KMS-11 (cell line): ENCODE data around the gene TRMT61B.
A peak's percentile ranks its signal among the peaks of the same experiment; 100 is the strongest.

ENCODE experiments used
- H2AFZ ChIP-seq: fragments of 200-600 bp; sonication (generic); 2 replicates; pipeline ENCODE4 v1.6.1; 2016; ENCODE audit warnings: antibody characterized with exemption, mixed run types, low read depth
- H3K27ac ChIP-seq: fragments of 200-600 bp; sonication (generic); 2 replicates; pipeline ENCODE4 v1.6.1; 2016; ENCODE audit warnings: mild to moderate bottlenecking, mixed run types
- H3K27me3 ChIP-seq: fragments of 200-600 bp; sonication (generic); 2 replicates; pipeline ENCODE4 v1.6.1; 2017; ENCODE audit warnings: mild to moderate bottlenecking, low read depth, mixed run types, moderate library complexity; ENCODE audit not compliant: insufficient read depth
- H3K36me3 ChIP-seq: fragments of 200-600 bp; sonication (generic); 2 replicates; pipeline ENCODE4 v1.6.1; 2017; ENCODE audit warnings: mild to moderate bottlenecking, mixed run types; ENCODE audit not compliant: insufficient read depth
- H3K4me1 ChIP-seq: fragments of 200-600 bp; sonication (generic); 2 replicates; pipeline ENCODE4 v1.6.1; 2016; ENCODE audit warnings: mild to moderate bottlenecking, low read depth, mixed run types; ENCODE audit not compliant: poor library complexity, severe bottlenecking
- H3K4me2 ChIP-seq: fragments of 200-600 bp; sonication (generic); 2 replicates; pipeline ENCODE4 v1.7.0; 2016; ENCODE audit warnings: mild to moderate bottlenecking, mixed run types
- H3K4me3 ChIP-seq: fragments of 200-600 bp; sonication (generic); IDR thresholded peaks from 2 replicates; pipeline ENCODE4 v1.6.1; 2017; ENCODE audit warnings: low read depth, low read length, mixed read lengths; ENCODE audit not compliant: insufficient read depth
- H3K79me2 ChIP-seq: fragments of 200-600 bp; sonication (generic); 2 replicates; pipeline ENCODE4 v1.6.1; 2016; ENCODE audit warnings: low read depth, mixed run types; ENCODE audit not compliant: insufficient read depth
- H3K9ac ChIP-seq: fragments of 200-600 bp; sonication (generic); 2 replicates; pipeline ENCODE4 v1.6.1; 2016; ENCODE audit warnings: mild to moderate bottlenecking, mixed run types
- H4K20me1 ChIP-seq: fragments of 200-600 bp; sonication (generic); 2 replicates; pipeline ENCODE4 v1.6.1; 2016; ENCODE audit warnings: mild to moderate bottlenecking, mixed run types; ENCODE audit not compliant: insufficient read depth
- CTCF ChIP-seq: fragments of 200-600 bp; sonication (generic); conservative IDR thresholded peaks from 2 replicates; pipeline ENCODE4 v1.6.1; 2017; ENCODE audit warnings: low read depth, mild to moderate bottlenecking, antibody characterized with exemption, low read length, moderate library complexity, mixed read lengths

TRMT61B gene

GRCh38 chr2:28904295-28904694, 34.2 kb upstream of the TRMT61B start:
- Histone ChIP-seq H3K36me3 (peaks cover 20% of the 10 kb centered on the region; the same call in 1 of the 2 replicates), H3K4me3 (no peak overlapping the region), H3K9ac (no peak overlapping the region), H3K27ac (no peak overlapping the region), H3K4me2 (no peak overlapping the region), H3K27me3 (no peaks in the 10 kb centered on the region), H4K20me1 (peaks cover 61% of the 10 kb centered on the region), H3K4me1 (peaks cover 23% of the 10 kb centered on the region), H2AFZ (no peak overlapping the region), H3K79me2 (peaks cover 100% of the 10 kb centered on the region)
- TF ChIP-seq CTCF, result no peak

GRCh38 chr2:28902584-28902983, 32.5 kb upstream of the TRMT61B start:
- H3K36me3 ChIP-seq, result peaks cover 10% of the 10 kb centered on the region; the same call in 1 of the 2 replicates
- no peaks in the 10 kb centered on the region for H3K27me3 ChIP-seq
- H3K4me3 ChIP-seq, result no peak overlapping the region
- H3K79me2 ChIP-seq, result peaks cover 100% of the 10 kb centered on the region
- H3K4me1 ChIP-seq, result peaks cover 40% of the 10 kb centered on the region
- TF ChIP-seq CTCF, result no peak
- H3K9ac ChIP-seq, result no peak overlapping the region
- H4K20me1 ChIP-seq, result peaks cover 79% of the 10 kb centered on the region
- H3K27ac ChIP-seq, result no peak overlapping the region
- no peak overlapping the region for H3K4me2 ChIP-seq
- H2AFZ ChIP-seq, result no peak overlapping the region

- no peak overlapping the region for H3K27ac ChIP-seq
- no peak overlapping the region for H2AFZ ChIP-seq
- H3K4me3 ChIP-seq, result no peak overlapping the region
- H3K36me3 ChIP-seq, result peaks cover 5% of the 10 kb centered on the region; the same call in 1 of the 2 replicates
- H3K27me3 ChIP-seq, result no peaks in the 10 kb centered on the region
- peaks cover 100% of the 10 kb centered on the region for H3K79me2 ChIP-seq
- no peak overlapping the region for H3K4me2 ChIP-seq
- no peak overlapping the region for H3K9ac ChIP-seq
- no peak for TF ChIP-seq CTCF
- peaks cover 86% of the 10 kb centered on the region for H4K20me1 ChIP-seq
- H3K4me1 ChIP-seq, result peaks cover 47% of the 10 kb centered on the region
Observed at GRCh38 chr2:28901841-28902240, 31.7 kb upstream of the TRMT61B start.

GRCh38 chr2:28901202-28901601, 31.1 kb upstream of the TRMT61B start:
- Histone ChIP-seq H3K4me1 (peaks cover 54% of the 10 kb centered on the region), H2AFZ (no peak overlapping the region), H3K4me2 (no peak overlapping the region), H3K9ac (no peak overlapping the region), H3K27ac (no peak overlapping the region), H3K4me3 (no peak overlapping the region), H3K36me3 (peaks cover 2% of the 10 kb centered on the region; the same call in 1 of the 2 replicates), H3K27me3 (no peaks in the 10 kb centered on the region), H3K79me2 (peaks cover 100% of the 10 kb centered on the region), H4K20me1 (peaks cover 92% of the 10 kb centered on the region)
- no peak for TF ChIP-seq CTCF

GRCh38 chr2:28898048-28898447, 27.9 kb upstream of the TRMT61B start:
- peaks cover 50% of the 10 kb centered on the region for H3K4me1 ChIP-seq
- H3K36me3 ChIP-seq, result no peaks in the 10 kb centered on the region; the same call in 1 of the 2 replicates
- H3K79me2 ChIP-seq, result peaks cover 87% of the 10 kb centered on the region
- H3K9ac ChIP-seq, result no peak overlapping the region
- no peak overlapping the region for H2AFZ ChIP-seq
- no peaks in the 10 kb centered on the region for H3K27me3 ChIP-seq
- no peak for TF ChIP-seq CTCF
- H3K27ac ChIP-seq, result no peak overlapping the region
- peak overlapping the region; percentile 85 for H3K4me2 ChIP-seq
- peak overlapping the region; percentile 45 for H3K4me3 ChIP-seq
- H4K20me1 ChIP-seq, result peaks cover 77% of the 10 kb centered on the region
